Rectal smooth muscle tissue (tissue), 1 donor: ENCODE results near the gene USP32.
A peak's percentile ranks its signal among the peaks of the same experiment; 100 is the strongest.

Source experiments
- H3K27ac ChIP-seq: one replicate; pipeline ENCODE4 v1.7.0; 2013; ENCODE audit warnings: low read depth, low read length, inconsistent platforms
- H3K27me3 ChIP-seq: one replicate; pipeline ENCODE4 v1.7.0; 2013; ENCODE audit warnings: low read length; ENCODE audit not compliant: control insufficient read depth, insufficient read depth
- H3K36me3 ChIP-seq: one replicate; pipeline ENCODE4 v1.7.0; 2013; ENCODE audit warnings: low read length; ENCODE audit not compliant: control insufficient read depth, insufficient read depth
- H3K4me1 ChIP-seq: one replicate; pipeline ENCODE4 v1.7.0; 2013; ENCODE audit warnings: low read length; ENCODE audit not compliant: control insufficient read depth, insufficient read depth
- H3K4me3 ChIP-seq: one replicate; pipeline ENCODE4 v1.7.0; 2013; ENCODE audit warnings: low read length
- H3K9ac ChIP-seq: one replicate; pipeline ENCODE4 v1.7.0; 2013; ENCODE audit warnings: low read length

USP32 gene

DNA sequence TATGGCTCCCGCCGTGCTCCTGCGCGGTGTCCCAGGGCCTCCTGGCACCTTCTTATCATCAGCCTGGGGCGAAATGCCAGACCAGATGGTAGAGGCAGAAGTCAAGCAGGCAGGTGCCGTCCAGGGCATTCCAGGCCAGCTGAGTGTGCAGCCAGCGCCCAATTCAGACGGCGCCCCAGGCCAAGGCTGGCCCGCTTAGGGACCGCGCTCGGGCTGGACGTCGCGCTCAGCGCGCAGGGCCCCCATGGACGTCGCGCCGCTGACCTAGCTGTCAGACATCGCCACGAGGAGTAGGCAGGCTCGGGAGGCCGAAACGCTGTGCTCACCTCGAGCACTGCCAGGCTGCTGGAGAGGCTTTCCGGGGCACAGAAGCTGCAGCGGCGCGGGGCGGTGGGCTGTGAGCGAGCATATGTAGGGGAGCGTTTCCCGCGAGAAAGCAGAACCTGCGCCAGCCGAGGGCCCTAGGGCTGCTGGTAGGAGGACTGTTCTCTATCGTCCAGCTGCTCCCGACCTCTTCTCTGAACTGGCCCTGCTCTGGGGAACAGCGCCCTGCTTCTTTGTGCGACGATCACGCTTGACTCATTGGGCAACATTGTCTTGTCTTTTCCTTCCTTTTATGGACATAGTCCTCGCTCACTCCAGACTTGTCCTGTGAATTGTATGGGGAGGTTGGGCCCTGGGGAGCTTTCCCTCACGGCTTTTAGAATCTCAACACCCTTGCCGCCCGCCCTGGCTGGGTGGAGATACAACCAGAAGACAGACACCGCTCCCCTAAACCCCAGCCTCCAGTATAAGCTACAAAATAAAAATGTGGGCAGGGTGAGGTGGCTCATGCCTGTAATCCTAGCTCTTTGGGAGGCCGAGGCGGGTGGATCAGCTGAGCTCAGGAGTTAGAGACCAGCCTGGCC is 250.6 kb downstream of the USP32 start:
- Histone ChIP-seq H3K4me1 (no peaks in the 10 kb centered on the region), H3K27ac (no peak overlapping the region), H3K9ac (no peak overlapping the region), H3K36me3 (no peaks in the 10 kb centered on the region), H3K27me3 (peaks cover 31% of the 10 kb centered on the region), H3K4me3 (no peak overlapping the region)

GRCh38 chr17:60139438-60140285 is 252.3 kb downstream of the USP32 start:
- H3K4me3 ChIP-seq = no peak overlapping the region

GRCh38 chr17:60138769-60139437 is 253.0 kb downstream of the USP32 start:
- Histone ChIP-seq H3K4me3 (no peak overlapping the region), H3K27ac (no peak overlapping the region), H3K4me1 (no peaks in the 10 kb centered on the region), H3K36me3 (no peaks in the 10 kb centered on the region), H3K27me3 (peaks cover 22% of the 10 kb centered on the region), H3K9ac (no peak overlapping the region)

More at GRCh38 chr17:60139438-60140285, 252.3 kb downstream of the USP32 start:
- Histone ChIP-seq H3K27ac (no peak overlapping the region), H3K36me3 (no peaks in the 10 kb centered on the region), H3K9ac (no peak overlapping the region), H3K27me3 (peaks cover 22% of the 10 kb centered on the region), H3K4me1 (no peaks in the 10 kb centered on the region)

GRCh38 chr17:60137731-60138130 is 254.2 kb downstream of the USP32 start:
- H3K4me3 ChIP-seq = no peak overlapping the region
- H3K27ac ChIP-seq = no peak overlapping the region
- no peaks in the 10 kb centered on the region for H3K4me1 ChIP-seq

GRCh38 chr17:60135951-60136666 is 255.8 kb downstream of the USP32 start:
- peak overlapping the region; percentile 86 for H3K4me3 ChIP-seq
- no peak overlapping the region for H3K27ac ChIP-seq
- no peak overlapping the region for H3K9ac ChIP-seq
- peaks cover 16% of the 10 kb centered on the region for H3K27me3 ChIP-seq
- H3K4me1 ChIP-seq = no peaks in the 10 kb centered on the region
- no peaks in the 10 kb centered on the region for H3K36me3 ChIP-seq

More at GRCh38 chr17:60137731-60138130, 254.2 kb downstream of the USP32 start:
- Histone ChIP-seq H3K9ac (no peak overlapping the region), H3K27me3 (peaks cover 19% of the 10 kb centered on the region), H3K36me3 (no peaks in the 10 kb centered on the region)

DNA sequence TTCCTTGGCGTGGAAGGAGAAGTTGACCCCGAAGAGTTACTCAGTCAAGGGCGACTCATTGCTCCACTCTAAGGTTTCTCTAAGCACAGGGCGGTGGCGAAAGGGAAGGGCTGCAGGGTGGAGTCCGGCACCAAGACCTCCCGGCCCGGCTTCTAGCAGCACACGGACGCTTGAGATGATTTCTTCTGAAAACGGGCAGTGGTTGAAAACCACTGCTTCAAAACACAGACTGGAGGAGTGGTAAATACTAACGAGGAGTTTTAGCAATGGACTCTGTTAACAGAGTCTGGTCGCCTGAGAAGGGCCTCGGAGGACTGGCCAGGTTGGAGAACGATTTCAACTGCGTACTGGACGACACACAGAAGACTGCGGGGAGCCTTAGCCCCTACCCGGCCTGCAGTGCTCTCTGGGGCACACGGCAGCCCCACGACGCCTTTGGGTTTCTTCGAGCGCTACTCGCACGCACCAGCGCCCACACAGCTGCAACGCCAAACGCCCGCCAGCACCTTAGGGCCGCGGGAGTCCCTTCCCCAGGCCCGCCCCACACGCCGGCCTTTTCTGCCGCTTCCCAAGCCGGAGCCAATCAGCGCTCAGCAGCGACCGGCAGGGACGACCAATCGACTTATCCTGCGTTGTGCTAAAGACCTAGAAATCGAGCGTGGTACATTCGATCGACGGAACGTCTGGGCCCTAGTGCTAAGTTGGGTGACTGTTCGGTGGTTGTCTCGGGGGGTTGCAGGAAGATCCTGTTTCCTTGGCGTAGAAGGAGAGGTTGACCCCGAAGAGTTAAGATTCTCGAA is 256.6 kb downstream of the USP32 start:
- peaks cover 13% of the 10 kb centered on the region for H3K27me3 ChIP-seq
- peak overlapping the region; percentile 72 for H3K9ac ChIP-seq
- peak overlapping the region; percentile 42 for H3K27ac ChIP-seq

GRCh38 chr17:60134396-60135150 is 257.4 kb downstream of the USP32 start:
- H3K27me3 ChIP-seq = peaks cover 12% of the 10 kb centered on the region
- peak overlapping the region; percentile 42 for H3K27ac ChIP-seq

More for the DNA sequence above, 256.6 kb downstream of the USP32 start:
- Histone ChIP-seq H3K36me3 (no peaks in the 10 kb centered on the region), H3K4me1 (no peaks in the 10 kb centered on the region), H3K4me3 (peak overlapping the region; percentile 86)

GRCh38 chr17:60130466-60130865 is 261.5 kb downstream of the USP32 start:
- H3K4me1 ChIP-seq = no peaks in the 10 kb centered on the region
- H3K36me3 ChIP-seq = no peaks in the 10 kb centered on the region
- H3K27me3 ChIP-seq = no peaks in the 10 kb centered on the region
- no peak overlapping the region for H3K4me3 ChIP-seq
- no peak overlapping the region for H3K27ac ChIP-seq
- H3K9ac ChIP-seq = no peak overlapping the region

More at GRCh38 chr17:60134396-60135150, 257.4 kb downstream of the USP32 start:
- peak overlapping the region; percentile 86 for H3K4me3 ChIP-seq
- no peaks in the 10 kb centered on the region for H3K4me1 ChIP-seq
- H3K9ac ChIP-seq = peak overlapping the region; percentile 72
- H3K36me3 ChIP-seq = no peaks in the 10 kb centered on the region

DNA sequence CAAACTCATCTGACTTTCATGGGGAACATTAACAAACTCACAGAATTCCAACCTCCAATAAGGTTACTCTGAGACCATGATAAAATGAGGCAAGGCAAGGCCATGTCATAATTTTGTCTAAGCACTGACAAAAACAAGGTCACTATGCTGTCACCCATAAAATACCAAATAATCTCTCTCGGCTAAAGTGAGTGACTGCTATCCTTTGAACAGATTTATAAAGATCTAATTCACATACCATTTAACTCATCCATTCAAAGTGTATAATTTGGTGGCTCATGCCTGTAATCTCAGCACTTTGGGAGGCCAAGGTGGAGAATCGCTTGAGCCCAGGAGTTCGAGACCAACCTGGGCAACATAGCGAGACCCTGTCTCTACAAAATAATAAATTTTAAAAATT is 262.8 kb downstream of the USP32 start:
- Histone ChIP-seq H3K9ac (no peak overlapping the region), H3K4me1 (no peaks in the 10 kb centered on the region), H3K27me3 (no peaks in the 10 kb centered on the region), H3K4me3 (no peak overlapping the region), H3K36me3 (no peaks in the 10 kb centered on the region), H3K27ac (no peak overlapping the region)
